ENCODE measurements around the gene ABHD4. TPM values are rescaled to one million over a fixed set of nuclear protein-coding genes. Genes with fewer than 3 reads are reported as not detected.

Gene ABHD4
- total and polyA plus RNA-seq, 11 donors = 10.4 to 35.5 (median 24.3) TPM

GRCh38 chr14:22556990-22557623 lies 41.0 kb upstream of the ABHD4 start:
- DNase-seq (peak; percentile 76 to 95 (median 86)), ATAC-seq (peak; percentile 84 to 89 (median 87))
- intact Hi-C loops (cut with DNase I) = loop anchor here (1.0 to 10.0 kb wide), 18 partner anchors 75 to 498 kb away; partner anchors contain the start of genes AJUBA (in 2 of the 10), SLC7A7 (in 2 of the 10) and CDH24 (in 1 of the 10)
- WGBS, 4 donors = 8 to 15% (median 9%) methylated on average over 23 to 28 of the region's 28 CpGs
- Histone ChIP-seq H3K9me3 (no peaks in the 10 kb centered on the region), H3K36me3 (peaks cover 0 to 2% (median 0%) of the 10 kb centered on the region in 9 donors), H3K4me3 (peak overlapping the region in 10 of 12 donors; percentile 29 to 52 (median 42)), H3K27me3 (no peaks in the 10 kb centered on the region), H3K27ac (peak overlapping the region in 11 of 12 donors; percentile 3 to 83 (median 55)), H3K4me1 (peaks cover 0 to 70% (median 30%) of the 10 kb centered on the region in 12 donors)
- TF ChIP-seq POLR2A (IDR thresholded peaks at IDR 0.05) = peak in 1 of 2 donors; percentile 22
- TF ChIP-seq CTCF (IDR thresholded peaks at IDR 0.05) = peak in 10 of 12 donors; percentile 93 to 100 (median 98)

GRCh38 chr14:22557846-22558220 lies 40.3 kb upstream of the ABHD4 start:
- ATAC-seq (no peak), DNase-seq (no peak)
- Histone ChIP-seq H3K36me3 (peaks cover 0 to 8% (median 0%) of the 10 kb centered on the region in 9 donors), H3K4me1 (peaks cover 0 to 77% (median 30%) of the 10 kb centered on the region in 12 donors), H3K27ac (peak overlapping the region in 11 of 12 donors; percentile 11 to 83 (median 54)), H3K9me3 (no peaks in the 10 kb centered on the region), H3K27me3 (no peaks in the 10 kb centered on the region), H3K4me3 (no peak overlapping the region)
- no peak for TF ChIP-seq CTCF (IDR thresholded peaks at IDR 0.05)
- TF ChIP-seq POLR2A (IDR thresholded peaks at IDR 0.05) = no peak
- intact Hi-C loops (cut with DNase I) = loop anchor here (1.0 to 10.0 kb wide), 18 partner anchors 76 to 497 kb away; partner anchors contain the start of genes AJUBA (in 2 of the 10), SLC7A7 (in 2 of the 10) and CDH24 (in 1 of the 10)
- WGBS, 4 donors = 72 to 88% (median 82%) methylated on average over 1 of the region's 1 CpG

GRCh38 chr14:22558221-22558913 lies 39.7 kb upstream of the ABHD4 start:
- Histone ChIP-seq H3K4me3 (no peak overlapping the region), H3K4me1 (peaks cover 0 to 81% (median 30%) of the 10 kb centered on the region in 12 donors), H3K27me3 (no peaks in the 10 kb centered on the region), H3K9me3 (no peaks in the 10 kb centered on the region), H3K27ac (peak overlapping the region in 11 of 12 donors; percentile 11 to 83 (median 54)), H3K36me3 (peaks cover 0 to 11% (median 0%) of the 10 kb centered on the region in 9 donors)
- DNase-seq (no peak), ATAC-seq (peak in 1 of 4 donors; percentile 47)
- WGBS, 4 donors = 69 to 80% (median 72%) methylated on average over 25 of the region's 25 CpGs
- peak in 3 of 12 donors; percentile 8 to 20 (median 17) for TF ChIP-seq CTCF (IDR thresholded peaks at IDR 0.05)
- no peak for TF ChIP-seq POLR2A (IDR thresholded peaks at IDR 0.05)
- intact Hi-C loops (cut with DNase I) = loop anchor here (2.0 to 10.0 kb wide), 16 partner anchors 76 to 496 kb away; partner anchors contain the start of genes AJUBA (in 2 of the 10), SLC7A7 (in 2 of the 10) and CDH24 (in 1 of the 10)
